Activated T-cell treated with anti-CD3 and anti-CD28 coated beads, Interleukin-2, amount 50 U/mL, for 72 hours (primary cell): ENCODE data around the gene SLC25A41. TPM values are rescaled to one million over a fixed set of nuclear protein-coding genes. Genes with fewer than 3 reads are reported as not detected.

Experiments
- ATAC-seq, 2 donors: fragments of 150-1000 bp; cut with Tn5 transposase; replicated peaks in 1 of 2; 2 replicates each; pipeline ENCODE4 v1.10.0; 2021; ENCODE audit warnings: moderate library complexity in 2 of 2, mild to moderate bottlenecking in 1 of 2
- DNase-seq, 2 donors: peaks; one replicate each; pipeline ENCODE4 v3.0.0; 2021 to 2022; ENCODE audit warnings: mixed read lengths in 1 of 2
- H3K27ac Mint-ChIP-seq: one replicate; pipeline ENCODE4 v1.8.0; 2022; ENCODE audit warnings: mild to moderate bottlenecking, moderate library complexity, mixed read lengths
- H3K27me3 Mint-ChIP-seq: one replicate; pipeline ENCODE4 v1.8.0; 2022; ENCODE audit warnings: low read depth, mixed read lengths
- H3K36me3 Mint-ChIP-seq, 2 donors: one replicate each; pipeline ENCODE4 v1.8.0; 2022; ENCODE audit warnings: mixed read lengths in 2 of 2, mild to moderate bottlenecking in 1 of 2; ENCODE audit not compliant: insufficient read depth in 2 of 2
- H3K4me1 Mint-ChIP-seq: one replicate; pipeline ENCODE4 v1.8.0; 2022; ENCODE audit warnings: low read depth, mixed read lengths
- H3K4me3 Mint-ChIP-seq, 2 donors: one replicate each; pipeline ENCODE4 v1.8.0; 2022; ENCODE audit warnings: mild to moderate bottlenecking in 2 of 2, mixed read lengths in 2 of 2, moderate library complexity in 2 of 2
- H3K9me3 Mint-ChIP-seq, 2 donors: one replicate each; pipeline ENCODE4 v1.8.0; 2022; ENCODE audit warnings: mixed read lengths in 2 of 2
- total RNA-seq, 2 donors: library from RNA; stranded (reverse); gene quantifications; one replicate each; pipeline ENCODE4 v1.2.3, GENCODE V29; 2022

The SLC25A41 gene
- total RNA-seq, 2 donors from 2014 or later = 0.16 to 0.58 TPM

- no peak for ATAC-seq
- no peak for DNase-seq
- no peak overlapping the region for H3K27ac Mint-ChIP-seq
- no peaks in the 10 kb centered on the region for H3K9me3 Mint-ChIP-seq
- H3K36me3 Mint-ChIP-seq = peaks cover 0 to 18% of the 10 kb centered on the region in 2 donors
- no peaks in the 10 kb centered on the region for H3K27me3 Mint-ChIP-seq
- H3K4me1 Mint-ChIP-seq = peaks cover 18% of the 10 kb centered on the region
- H3K4me3 Mint-ChIP-seq = no peak overlapping the region
Observed at GRCh38 chr19:6417713-6418561, 15.6 kb downstream of the SLC25A41 start.

- Mint-ChIP-seq H3K27me3 (no peaks in the 10 kb centered on the region), H3K9me3 (no peaks in the 10 kb centered on the region), H3K4me1 (peaks cover 7% of the 10 kb centered on the region), H3K27ac (no peak overlapping the region), H3K36me3 (peaks cover 0 to 12% of the 10 kb centered on the region in 2 donors), H3K4me3 (no peak overlapping the region)
- no peak for ATAC-seq
- no peak for DNase-seq
Observed at GRCh38 chr19:6416658-6417405, 16.7 kb downstream of the SLC25A41 start.

GRCh38 chr19:6415591-6416190 lies 17.9 kb downstream of the SLC25A41 start:
- H3K9me3 Mint-ChIP-seq = no peaks in the 10 kb centered on the region
- no peaks in the 10 kb centered on the region for H3K27me3 Mint-ChIP-seq
- H3K36me3 Mint-ChIP-seq = peaks cover 0 to 11% of the 10 kb centered on the region in 2 donors
- H3K4me1 Mint-ChIP-seq = peaks cover 1% of the 10 kb centered on the region
- no peak overlapping the region for H3K27ac Mint-ChIP-seq
- DNase-seq (no peak), ATAC-seq (no peak)
- no peak overlapping the region for H3K4me3 Mint-ChIP-seq

GRCh38 chr19:6414793-6415590 lies 18.6 kb downstream of the SLC25A41 start:
- Mint-ChIP-seq H3K27me3 (no peaks in the 10 kb centered on the region), H3K27ac (no peak overlapping the region), H3K9me3 (no peaks in the 10 kb centered on the region), H3K4me3 (no peak overlapping the region), H3K4me1 (no peaks in the 10 kb centered on the region), H3K36me3 (peaks cover 0 to 9% of the 10 kb centered on the region in 2 donors)
- ATAC-seq (no peak), DNase-seq (no peak)

- Mint-ChIP-seq H3K4me3 (no peak overlapping the region), H3K9me3 (no peaks in the 10 kb centered on the region), H3K36me3 (peaks cover 0 to 5% of the 10 kb centered on the region in 2 donors), H3K4me1 (no peaks in the 10 kb centered on the region), H3K27ac (no peak overlapping the region), H3K27me3 (no peaks in the 10 kb centered on the region)
- DNase-seq = no peak
- ATAC-seq = no peak
Observed at GRCh38 chr19:6413721-6414643, 19.6 kb downstream of the SLC25A41 start.

GRCh38 chr19:6413291-6413690 lies 20.3 kb downstream of the SLC25A41 start:
- H3K9me3 Mint-ChIP-seq = no peaks in the 10 kb centered on the region
- H3K4me3 Mint-ChIP-seq = no peak overlapping the region
- H3K36me3 Mint-ChIP-seq = peaks cover 0 to 3% of the 10 kb centered on the region in 2 donors
- H3K27me3 Mint-ChIP-seq = no peaks in the 10 kb centered on the region
- H3K4me1 Mint-ChIP-seq = no peaks in the 10 kb centered on the region
- no peak for ATAC-seq
- H3K27ac Mint-ChIP-seq = no peak overlapping the region
- no peak for DNase-seq

- no peaks in the 10 kb centered on the region for H3K4me1 Mint-ChIP-seq
- no peaks in the 10 kb centered on the region for H3K9me3 Mint-ChIP-seq
- no peak overlapping the region for H3K27ac Mint-ChIP-seq
- H3K36me3 Mint-ChIP-seq = peaks cover 0 to 3% of the 10 kb centered on the region in 2 donors
- peak; percentile 63 to 71 for ATAC-seq
- no peak overlapping the region for H3K4me3 Mint-ChIP-seq
- no peaks in the 10 kb centered on the region for H3K27me3 Mint-ChIP-seq
- DNase-seq = peak; percentile 61 to 65
Observed at GRCh38 chr19:6412447-6413091, 21.0 kb downstream of the SLC25A41 start.

GRCh38 chr19:6412061-6412446 lies 21.5 kb downstream of the SLC25A41 start:
- Mint-ChIP-seq H3K36me3 (peaks cover 0 to 1% of the 10 kb centered on the region in 2 donors), H3K4me1 (no peaks in the 10 kb centered on the region), H3K27ac (no peak overlapping the region), H3K9me3 (no peaks in the 10 kb centered on the region), H3K27me3 (no peaks in the 10 kb centered on the region), H3K4me3 (no peak overlapping the region)
- peak; percentile 6 to 17 for ATAC-seq
- no peak for DNase-seq

- Mint-ChIP-seq H3K27ac (no peak overlapping the region), H3K4me3 (no peak overlapping the region), H3K9me3 (no peaks in the 10 kb centered on the region), H3K4me1 (no peaks in the 10 kb centered on the region), H3K27me3 (no peaks in the 10 kb centered on the region), H3K36me3 (peaks cover 0 to 1% of the 10 kb centered on the region in 2 donors)
- no peak for ATAC-seq
- DNase-seq = no peak
Observed at GRCh38 chr19:6409346-6409745, 24.2 kb downstream of the SLC25A41 start.

GRCh38 chr19:6406401-6406800 lies 27.2 kb downstream of the SLC25A41 start:
- H3K27me3 Mint-ChIP-seq = no peaks in the 10 kb centered on the region
- ATAC-seq (no peak), DNase-seq (no peak)
- H3K4me3 Mint-ChIP-seq = no peak overlapping the region
- H3K36me3 Mint-ChIP-seq = no peaks in the 10 kb centered on the region
- H3K9me3 Mint-ChIP-seq = no peaks in the 10 kb centered on the region
- H3K27ac Mint-ChIP-seq = no peak overlapping the region
- H3K4me1 Mint-ChIP-seq = no peaks in the 10 kb centered on the region

GRCh38 chr19:6402837-6403608 lies 30.5 kb downstream of the SLC25A41 start:
- Mint-ChIP-seq H3K9me3 (no peaks in the 10 kb centered on the region), H3K4me3 (no peak overlapping the region), H3K4me1 (no peaks in the 10 kb centered on the region), H3K27ac (no peak overlapping the region), H3K27me3 (no peaks in the 10 kb centered on the region), H3K36me3 (no peaks in the 10 kb centered on the region)
- DNase-seq (no peak), ATAC-seq (no peak)
